NCI-H2196 treated with DMSO at 0.1 percent for 48 hours (cell line): ENCODE data around the gene MRGPRF.

Experiments
- DNase-seq: peaks from one replicate; lab custom pipeline; 2025; ENCODE audit not compliant: unreplicated experiment; lab: John Stamatoyannopoulos, UW

The MRGPRF gene

DNA sequence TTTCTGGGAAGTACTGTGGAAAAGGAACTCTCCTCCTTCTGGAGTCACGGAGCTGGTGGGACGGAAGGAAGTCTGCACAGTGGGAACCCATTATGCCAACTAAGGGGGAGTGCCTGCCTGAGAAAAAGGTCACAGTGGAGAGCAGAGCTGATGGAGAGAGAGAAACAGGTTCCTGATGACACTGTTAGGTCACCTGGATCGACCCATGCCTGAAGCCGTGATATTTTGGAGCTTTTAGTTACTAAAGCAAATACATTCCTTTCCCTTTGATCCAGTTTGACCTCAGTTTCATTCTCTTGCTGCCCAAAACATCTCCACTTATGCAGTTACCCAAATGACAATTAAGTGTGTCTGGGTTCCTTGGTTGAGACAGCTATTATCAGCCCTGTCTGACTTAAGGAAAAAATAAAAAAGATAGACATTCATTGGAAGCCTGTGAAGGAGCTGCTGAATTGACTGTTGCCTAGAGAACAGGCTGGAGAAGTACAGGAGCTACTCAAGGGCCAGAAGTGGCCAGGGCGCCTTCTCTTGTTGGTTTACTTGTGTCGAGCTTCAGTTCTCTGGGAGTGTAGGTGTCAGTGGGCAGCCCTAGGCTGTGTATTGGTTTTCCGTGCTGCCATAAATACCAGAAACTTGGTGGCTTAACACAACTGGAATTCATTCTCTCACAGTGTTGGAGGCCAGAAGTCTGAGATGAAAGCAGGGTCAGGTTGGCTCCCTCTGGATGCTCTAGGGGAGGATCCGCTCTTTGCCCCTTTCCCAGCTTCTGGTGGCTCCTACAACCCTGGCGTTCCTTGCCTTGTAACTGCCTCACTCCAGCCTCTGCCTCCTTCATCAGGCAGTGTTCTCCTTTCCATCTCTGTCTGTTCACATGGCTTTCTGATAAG, 45.9 kb downstream of the MRGPRF start:
- DNase-seq = no peak

DNA sequence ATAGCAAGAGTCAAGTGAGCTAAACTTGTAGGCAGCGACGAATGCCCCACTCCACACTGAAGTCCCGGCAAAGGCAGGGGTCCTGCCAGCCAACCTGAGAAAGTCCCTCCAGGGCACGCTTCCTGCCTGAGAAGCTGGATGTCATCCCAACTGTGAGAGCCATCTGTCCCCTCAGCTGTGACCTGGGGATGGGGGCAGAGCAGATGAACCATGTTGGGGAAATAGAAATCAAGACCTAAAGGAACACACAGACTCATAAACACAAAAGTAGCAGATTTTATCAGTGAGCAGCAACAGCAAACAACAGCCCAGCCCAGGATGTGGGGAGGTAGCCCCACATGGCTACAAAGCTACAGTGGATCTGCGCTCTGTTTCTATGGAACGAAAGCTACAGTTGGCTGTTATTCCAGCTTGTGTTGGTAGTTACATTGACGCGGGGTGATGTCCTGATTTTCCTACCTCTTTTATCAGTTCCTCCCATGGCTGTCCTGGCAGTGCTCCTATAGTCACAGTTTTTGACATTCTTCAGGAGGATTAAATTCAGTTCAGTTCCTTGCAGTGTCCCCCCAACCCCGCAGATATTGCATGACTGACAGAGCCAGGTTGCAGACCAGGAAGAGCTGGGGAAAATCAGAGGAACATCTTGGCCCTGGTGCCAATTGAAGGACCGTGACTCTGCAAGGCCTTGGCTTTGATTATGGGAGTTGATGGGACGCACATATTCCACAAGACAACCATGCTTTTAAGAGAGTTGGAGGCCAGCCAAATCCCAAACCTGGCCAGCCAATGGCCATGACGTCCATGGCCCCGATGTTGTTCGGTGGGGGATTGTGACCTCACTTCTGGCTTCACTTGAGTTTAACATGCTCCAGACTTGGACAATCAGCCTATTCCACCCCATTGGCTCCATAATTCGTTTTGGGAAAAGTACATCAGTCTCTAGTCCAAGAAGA, 46.9 kb downstream of the MRGPRF start:
- no peak for DNase-seq

DNA sequence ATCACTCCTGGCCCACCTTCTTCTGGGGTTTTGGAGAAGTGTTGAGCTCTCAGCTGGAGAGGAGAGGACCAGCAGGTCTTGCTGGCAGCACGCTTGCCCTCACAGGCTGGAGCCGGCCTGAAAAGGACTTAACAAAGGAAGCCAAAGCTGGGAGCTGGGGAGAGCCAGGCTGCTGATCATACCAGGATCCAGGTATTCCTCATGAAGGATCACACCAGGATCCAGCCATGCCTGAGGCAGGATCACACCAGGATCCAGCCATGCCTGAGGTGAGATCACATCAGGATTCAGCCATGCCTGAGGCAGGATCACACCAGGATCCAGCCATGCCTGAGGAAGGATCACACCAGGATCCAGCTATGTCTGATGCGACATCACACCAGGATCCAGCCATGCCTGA, 49.3 kb downstream of the MRGPRF start:
- no peak for DNase-seq

DNA sequence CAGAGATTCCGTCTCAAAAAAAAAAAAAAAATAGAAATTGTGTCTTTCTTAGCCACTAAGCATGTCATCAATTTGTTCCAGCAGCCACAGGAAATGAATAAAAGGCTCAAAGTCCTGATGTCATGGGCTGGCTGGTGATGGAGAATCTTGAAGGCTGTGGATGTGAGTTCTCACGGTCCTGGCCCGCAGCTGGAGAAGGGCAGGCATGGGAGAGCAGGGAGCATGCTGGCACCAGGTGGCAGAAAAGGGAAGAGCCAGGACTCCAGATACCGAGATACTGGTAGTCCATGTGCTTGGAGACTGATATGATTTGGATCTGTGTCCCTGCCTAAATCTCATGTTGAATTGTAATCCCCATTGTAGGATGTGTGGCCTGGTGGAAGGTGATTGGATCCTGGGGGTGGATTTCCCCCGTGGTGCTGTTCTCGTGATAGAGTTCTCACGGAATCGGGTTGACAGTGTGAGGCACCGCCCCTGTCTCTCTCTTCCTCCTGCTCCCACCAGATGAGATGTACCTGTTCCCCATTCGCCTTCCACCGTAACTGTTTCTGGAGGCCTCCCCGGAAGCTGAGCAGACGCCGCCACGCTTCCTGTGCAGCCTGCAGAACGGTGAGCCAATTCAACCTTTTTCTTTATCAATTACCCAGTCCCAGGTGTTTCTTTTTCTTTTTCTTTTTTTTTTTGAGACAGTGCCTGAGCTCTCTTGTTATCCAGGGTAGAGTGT, 50.4 kb downstream of the MRGPRF start:
- DNase-seq = no peak

DNA sequence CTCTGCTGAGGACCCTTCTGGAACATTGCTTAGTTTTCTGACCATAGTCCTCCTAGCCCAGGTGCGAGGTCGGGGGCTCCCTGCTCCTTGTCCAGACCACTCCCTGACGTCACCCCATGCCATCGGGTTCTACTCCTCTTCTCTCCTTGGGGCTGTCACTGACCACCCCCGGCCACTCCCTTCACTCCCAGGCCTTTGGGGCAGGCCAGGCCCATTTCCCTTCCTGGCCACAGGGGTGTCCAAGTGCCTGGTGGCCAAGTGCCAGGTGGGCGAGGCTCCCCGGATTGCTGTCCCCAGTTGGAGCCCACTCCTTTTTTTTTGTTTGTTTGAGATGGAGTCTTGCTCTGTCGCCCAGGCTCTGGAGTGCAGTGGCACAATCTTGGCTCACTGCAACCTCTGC, 51.8 kb downstream of the MRGPRF start:
- DNase-seq = no peak

DNA sequence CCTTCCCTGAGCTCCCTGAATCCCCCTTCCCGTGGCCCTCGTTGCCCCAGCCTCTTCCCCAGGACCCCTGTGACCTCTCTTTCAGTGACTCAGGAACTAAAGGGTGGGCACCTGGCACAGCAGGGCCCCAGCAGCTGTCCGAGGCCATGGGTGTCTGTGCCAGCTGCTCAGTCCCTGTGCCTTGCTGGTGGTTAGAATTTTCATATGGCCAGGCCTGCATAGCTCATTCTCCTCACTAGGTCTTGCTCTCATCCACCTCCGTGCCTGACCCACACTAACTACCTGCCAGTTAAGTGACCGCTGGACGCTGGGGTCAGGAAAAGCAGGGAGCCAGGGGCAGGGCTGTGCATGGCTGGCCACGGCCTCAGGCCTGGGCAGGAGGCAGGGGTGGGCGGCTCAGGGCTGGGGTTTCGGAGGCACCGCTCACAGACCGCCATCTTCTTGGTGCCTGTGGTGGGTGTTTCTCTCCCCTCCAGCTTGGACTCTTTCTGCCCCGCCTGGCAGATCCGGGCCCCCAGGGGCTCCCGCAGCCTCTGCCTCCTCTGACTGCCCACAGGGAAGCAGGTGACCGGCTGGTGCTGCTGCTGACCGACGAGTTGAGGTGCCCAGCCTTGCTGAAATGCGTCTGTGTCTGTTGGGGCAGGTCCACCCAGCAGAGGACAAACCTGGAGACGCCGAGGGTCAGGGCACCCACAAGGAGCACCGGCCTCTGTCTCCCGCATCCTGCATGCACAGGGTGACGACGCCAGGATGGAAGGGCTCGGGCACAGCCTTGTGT, 52.6 kb downstream of the MRGPRF start:
- DNase-seq = no peak

DNA sequence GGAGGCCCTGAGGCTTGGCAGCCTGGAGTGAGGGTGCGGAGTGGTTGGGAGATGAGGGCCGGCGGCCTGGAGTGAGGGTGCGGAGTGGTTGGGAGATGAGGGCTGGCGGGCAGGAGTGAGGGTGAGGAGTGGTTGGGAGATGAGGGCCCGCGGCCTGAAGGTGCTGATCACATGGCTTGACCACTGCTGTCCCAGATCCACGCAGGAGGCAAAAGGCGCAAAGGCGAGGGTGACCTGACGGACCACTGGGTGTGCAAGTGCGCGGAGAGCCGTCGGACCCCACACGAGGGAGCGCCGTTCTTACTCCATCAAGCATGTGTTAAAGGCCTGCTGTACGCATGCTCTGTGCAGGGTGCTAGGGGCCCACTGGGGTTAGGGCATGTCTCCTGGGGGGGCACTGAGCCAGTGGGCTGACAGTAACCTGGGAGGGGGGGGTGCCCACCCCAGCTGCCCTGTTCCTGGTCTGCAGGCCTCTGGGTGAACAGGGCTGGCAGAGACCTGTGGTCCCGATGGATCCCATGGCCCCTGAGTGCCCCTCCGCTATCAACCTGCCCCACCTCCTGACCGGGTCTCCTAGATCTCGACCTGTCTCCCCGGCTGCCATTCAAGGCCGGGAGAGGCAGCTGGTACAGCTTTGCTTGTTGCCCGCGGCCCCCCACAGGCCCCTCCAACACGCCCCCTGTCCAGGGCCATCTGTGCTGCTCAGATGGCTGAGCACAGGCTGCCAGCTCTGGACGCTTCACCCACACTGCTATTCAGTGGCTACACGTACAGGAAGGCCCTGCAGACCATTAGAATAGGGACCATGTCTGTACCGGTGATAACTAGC, 53.4 kb downstream of the MRGPRF start:
- DNase-seq = no peak

DNA sequence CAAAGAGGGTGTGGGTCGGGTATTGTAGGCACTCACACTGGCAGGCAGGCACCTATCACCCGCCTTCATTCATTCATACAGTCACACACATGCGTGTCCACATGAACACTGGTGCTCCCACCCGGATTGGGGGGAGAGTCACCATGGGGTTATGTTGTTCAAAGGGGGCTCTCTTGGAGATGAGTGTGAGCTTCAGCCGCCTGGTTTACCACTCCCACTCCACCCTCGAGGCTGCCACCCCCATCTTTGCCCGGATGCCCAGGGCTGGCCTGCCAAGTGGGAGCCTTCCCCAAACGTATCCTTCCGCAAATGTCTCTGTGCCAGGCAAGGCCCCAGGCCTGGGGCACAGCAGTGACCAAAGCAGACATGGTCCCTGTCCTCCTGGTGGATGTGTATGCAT, 54.8 kb downstream of the MRGPRF start:
- no peak for DNase-seq

DNA sequence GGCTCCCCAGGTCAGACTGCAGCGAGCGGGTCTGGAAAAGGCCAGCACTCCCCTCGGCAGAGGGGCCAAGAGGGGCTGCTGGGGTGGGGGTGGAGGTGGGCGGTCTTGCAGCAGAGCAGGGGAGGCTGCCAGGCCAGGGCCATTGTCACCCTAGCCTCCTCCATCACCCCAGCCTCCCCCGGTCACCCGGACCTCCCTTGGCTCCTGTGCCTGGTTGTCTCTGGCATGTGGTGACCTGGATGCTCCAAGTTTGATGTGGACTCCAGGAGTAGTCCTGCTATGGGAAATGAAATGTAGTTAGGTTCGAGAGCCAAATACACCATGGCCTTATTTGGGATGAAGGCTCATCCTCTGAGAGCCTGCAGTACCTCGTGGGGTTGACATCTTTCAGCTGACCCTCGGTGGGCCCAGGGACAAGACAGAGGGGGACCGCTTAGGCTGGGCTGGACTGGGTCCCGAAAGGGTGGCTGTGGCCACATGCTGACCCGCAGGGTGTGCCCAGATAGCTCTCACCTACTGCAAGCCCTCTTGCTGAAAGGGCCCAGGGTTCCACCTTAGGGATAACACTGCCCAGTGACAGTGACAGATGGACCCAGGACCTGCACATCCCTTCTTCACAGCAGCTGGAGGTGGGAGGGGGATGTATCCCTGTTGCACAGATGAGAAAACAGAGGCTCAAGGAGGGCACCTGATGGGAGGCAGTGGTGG, 56.3 kb downstream of the MRGPRF start:
- no peak for DNase-seq

DNA sequence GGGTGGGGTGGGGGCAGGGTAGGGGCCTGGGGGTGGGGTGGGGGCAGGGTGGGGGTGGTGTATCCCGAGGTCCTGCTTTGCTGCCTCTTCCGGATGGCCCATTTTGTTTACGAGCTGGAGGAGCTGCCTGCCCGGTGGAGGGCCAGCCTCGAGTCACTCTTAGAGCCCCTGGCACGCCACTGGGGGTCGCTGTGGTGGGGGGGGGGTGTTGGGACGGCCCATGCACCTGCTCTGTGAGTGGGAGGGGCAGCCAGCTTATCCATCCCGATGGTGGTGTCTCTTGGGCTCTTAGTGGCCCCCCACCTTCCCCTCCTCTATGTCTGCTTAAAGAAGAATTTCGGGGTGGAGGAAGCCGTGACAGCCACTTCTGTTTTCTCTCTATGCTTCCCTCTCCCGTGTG, 56.9 kb downstream of the MRGPRF start:
- no peak for DNase-seq

DNA sequence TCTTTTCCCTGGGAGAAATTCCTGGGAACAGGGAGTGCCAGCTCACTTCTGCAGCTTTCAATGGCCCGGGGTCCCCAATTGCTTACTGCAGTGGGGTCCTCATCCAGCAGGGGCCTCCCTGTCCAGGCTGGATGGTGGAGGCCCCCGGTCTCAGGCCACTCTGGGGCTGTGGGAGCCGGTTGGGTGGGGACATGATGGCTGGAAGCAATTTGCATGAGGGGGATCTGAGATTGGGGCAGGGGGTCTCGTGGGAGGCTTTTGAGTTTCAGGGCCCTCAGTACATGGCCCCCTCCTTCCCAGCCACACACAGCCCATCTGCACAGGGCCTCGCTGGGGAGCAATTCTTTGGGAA, 57.5 kb downstream of the MRGPRF start:
- no peak for DNase-seq

DNA sequence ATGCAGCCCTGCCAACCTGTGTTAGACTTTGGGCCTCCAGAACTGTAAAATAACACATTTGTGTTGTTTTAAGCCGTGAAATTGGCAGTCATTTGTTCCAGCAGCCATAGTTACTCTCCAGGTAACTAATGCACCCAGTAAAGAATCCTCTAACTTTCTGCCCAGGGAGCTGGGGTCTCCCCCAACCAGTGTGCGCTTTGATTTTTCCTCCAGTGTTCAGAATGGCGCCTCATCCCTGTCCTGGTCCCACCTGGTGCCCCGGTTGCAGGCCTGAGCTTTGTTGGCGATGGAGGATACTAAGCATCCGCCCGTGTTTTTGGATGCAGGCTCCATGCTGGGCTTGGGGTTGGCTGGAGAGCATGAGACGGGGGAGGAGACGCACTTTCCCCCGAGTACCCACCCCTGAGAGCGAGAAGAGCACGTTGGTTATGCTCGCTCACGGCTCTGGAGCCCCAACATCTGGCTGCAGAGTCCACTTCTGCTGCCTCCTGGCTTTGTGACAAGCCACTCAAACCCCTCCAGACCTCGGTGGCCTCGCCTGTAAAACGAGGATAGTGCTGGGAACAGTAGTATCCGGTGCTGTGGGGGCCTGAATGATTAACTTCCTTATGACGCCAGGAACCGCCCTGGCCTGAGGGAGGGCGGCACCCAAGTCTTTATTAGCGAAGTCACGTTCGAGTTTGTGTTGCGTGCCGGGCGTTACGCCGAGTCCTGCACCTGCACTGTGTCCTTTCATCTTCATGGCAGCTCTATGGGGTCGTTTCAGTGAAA, 58.0 kb downstream of the MRGPRF start:
- no peak for DNase-seq
